ENCODE measurements around the gene L3MBTL4. TPM values are rescaled to one million over a fixed set of nuclear protein-coding genes. Genes with fewer than 3 reads are reported as not detected.

L3MBTL4 gene
- total and polyA plus RNA-seq, 8 donors, result 5.7 to 13.9 (median 6.9) TPM

DNA sequence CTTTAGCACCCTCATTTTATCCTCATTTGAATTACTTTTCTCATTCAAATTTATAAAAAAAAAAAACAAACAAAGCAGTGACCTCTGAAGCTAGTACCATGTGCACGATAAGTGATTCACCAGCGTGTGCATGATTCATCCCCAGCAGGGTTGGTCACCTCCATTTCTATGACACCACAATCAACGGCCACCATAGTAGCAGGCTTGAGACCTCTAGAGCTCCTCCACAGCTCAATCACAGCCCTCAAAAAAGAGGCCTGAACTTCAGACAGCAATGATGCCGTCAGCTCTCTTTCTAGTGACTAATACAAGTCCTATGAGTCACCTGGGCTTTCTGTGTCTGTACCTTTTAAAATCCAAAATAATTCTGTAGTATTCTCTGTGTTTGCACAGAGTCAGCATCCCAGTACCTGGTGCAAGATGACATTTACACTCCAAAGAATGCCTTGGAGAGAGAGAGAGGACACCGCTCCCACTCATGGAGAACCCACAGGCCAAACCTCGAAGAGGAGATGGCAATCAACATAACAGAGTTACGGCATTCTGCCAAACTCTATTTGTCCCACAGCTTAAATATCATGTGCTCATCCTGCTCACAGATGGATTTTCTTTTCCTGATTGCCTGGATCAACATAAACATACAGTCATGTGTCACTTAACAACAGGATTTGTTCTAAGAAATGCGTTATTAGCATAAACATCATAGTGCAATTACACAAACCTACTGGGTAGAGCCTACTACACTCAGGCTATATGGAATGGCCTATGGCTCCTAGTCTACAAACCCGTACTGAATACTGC lies 58.7 kb downstream of the L3MBTL4 start:
- no peak overlapping the region for H3K27ac ChIP-seq
- H3K4me3 ChIP-seq, result no peak overlapping the region
- no peaks in the 10 kb centered on the region for H3K27me3 ChIP-seq
- TF ChIP-seq, protein P1, sequence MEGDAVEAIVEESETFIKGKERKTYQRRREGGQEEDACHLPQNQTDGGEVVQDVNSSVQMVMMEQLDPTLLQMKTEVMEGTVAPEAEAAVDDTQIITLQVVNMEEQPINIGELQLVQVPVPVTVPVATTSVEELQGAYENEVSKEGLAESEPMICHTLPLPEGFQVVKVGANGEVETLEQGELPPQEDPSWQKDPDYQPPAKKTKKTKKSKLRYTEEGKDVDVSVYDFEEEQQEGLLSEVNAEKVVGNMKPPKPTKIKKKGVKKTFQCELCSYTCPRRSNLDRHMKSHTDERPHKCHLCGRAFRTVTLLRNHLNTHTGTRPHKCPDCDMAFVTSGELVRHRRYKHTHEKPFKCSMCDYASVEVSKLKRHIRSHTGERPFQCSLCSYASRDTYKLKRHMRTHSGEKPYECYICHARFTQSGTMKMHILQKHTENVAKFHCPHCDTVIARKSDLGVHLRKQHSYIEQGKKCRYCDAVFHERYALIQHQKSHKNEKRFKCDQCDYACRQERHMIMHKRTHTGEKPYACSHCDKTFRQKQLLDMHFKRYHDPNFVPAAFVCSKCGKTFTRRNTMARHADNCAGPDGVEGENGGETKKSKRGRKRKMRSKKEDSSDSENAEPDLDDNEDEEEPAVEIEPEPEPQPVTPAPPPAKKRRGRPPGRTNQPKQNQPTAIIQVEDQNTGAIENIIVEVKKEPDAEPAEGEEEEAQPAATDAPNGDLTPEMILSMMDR (IDR thresholded peaks at IDR 0.05), result no peak
- H3K9me3 ChIP-seq, result peaks cover 0 to 4% of the 10 kb centered on the region in 2 donors
- intact Hi-C loops (cut with DNase I), result no loop called here
- H3K36me3 ChIP-seq, result no peaks in the 10 kb centered on the region
- H3K4me1 ChIP-seq, result no peaks in the 10 kb centered on the region
- peak; percentile 71 for ATAC-seq
- DNase-seq, result no peak

DNA sequence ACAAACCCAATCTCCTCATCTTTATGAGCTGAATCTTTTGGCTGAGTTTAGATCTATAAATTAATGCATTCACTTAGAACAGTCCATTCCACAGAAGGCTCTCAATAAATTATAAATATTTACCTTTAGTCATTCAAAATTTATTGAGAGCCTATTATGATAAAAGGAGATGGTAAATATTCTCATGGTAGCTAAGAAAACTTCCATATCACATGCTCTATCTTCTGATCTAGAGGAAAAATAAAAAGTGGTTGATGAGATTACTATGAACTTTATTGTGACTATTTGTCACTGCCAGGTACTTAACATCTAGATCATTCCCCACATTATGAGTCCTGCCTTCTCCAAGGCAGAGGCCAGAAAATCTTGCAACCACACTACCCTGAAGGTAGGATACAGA lies 62.4 kb downstream of the L3MBTL4 start:
- peak; percentile 39 for ATAC-seq
- intact Hi-C loops (cut with DNase I), result no loop called here

DNA sequence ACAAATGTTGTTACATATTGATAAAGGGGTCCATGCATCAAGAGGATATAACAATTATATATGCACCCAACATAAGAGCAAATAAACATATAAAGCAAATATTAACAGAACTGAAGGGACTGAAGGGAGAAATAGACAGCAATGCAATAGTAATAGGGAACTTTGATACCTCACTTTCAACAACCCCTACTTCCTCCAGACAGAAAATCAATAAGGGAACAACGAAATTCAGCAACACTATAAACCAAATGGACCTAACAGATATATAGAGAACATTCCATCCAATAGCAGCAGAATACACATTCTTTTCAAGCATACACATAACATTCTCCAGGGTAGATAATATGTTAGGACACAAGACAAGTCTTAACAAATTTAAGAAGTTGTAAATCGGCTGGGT lies 71.7 kb downstream of the L3MBTL4 start:
- H3K27me3 ChIP-seq, result no peaks in the 10 kb centered on the region
- ATAC-seq, result no peak
- TF ChIP-seq, protein P1 (IDR thresholded peaks at IDR 0.05), result no peak
- H3K36me3 ChIP-seq, result no peaks in the 10 kb centered on the region
- no peak for DNase-seq
- H3K4me3 ChIP-seq, result no peak overlapping the region
- intact Hi-C loops (cut with DNase I), result no loop called here
- H3K27ac ChIP-seq, result no peak overlapping the region
- peaks cover 0 to 40% of the 10 kb centered on the region in 2 donors for H3K9me3 ChIP-seq
- H3K4me1 ChIP-seq, result no peaks in the 10 kb centered on the region

More for the DNA sequence above, 62.4 kb downstream of the L3MBTL4 start:
- Histone ChIP-seq H3K27me3 (no peaks in the 10 kb centered on the region), H3K4me1 (no peaks in the 10 kb centered on the region), H3K4me3 (no peak overlapping the region), H3K9me3 (peaks cover 0 to 7% of the 10 kb centered on the region in 2 donors), H3K27ac (no peak overlapping the region), H3K36me3 (no peaks in the 10 kb centered on the region)
- DNase-seq, result no peak
- TF ChIP-seq, protein P1 (IDR thresholded peaks at IDR 0.05), result no peak

- H3K4me1 ChIP-seq, result no peaks in the 10 kb centered on the region
- no peak overlapping the region for H3K4me3 ChIP-seq
- peaks cover 0 to 40% of the 10 kb centered on the region in 2 donors for H3K9me3 ChIP-seq
- no peak overlapping the region for H3K27ac ChIP-seq
- no peaks in the 10 kb centered on the region for H3K36me3 ChIP-seq
- no peak for ATAC-seq
- no peak for DNase-seq
- intact Hi-C loops (cut with DNase I), result no loop called here
- no peaks in the 10 kb centered on the region for H3K27me3 ChIP-seq
- TF ChIP-seq, protein P1 (IDR thresholded peaks at IDR 0.05), result no peak
Measured at GRCh38 chr18:6341709-6342108, 73.0 kb downstream of the L3MBTL4 start.

GRCh38 chr18:6341303-6341702 lies 73.4 kb downstream of the L3MBTL4 start:
- no peak for ATAC-seq
- intact Hi-C loops (cut with DNase I), result no loop called here
- Histone ChIP-seq H3K4me1 (no peaks in the 10 kb centered on the region), H3K27ac (no peak overlapping the region), H3K36me3 (no peaks in the 10 kb centered on the region), H3K27me3 (no peaks in the 10 kb centered on the region), H3K4me3 (no peak overlapping the region), H3K9me3 (peaks cover 0 to 42% of the 10 kb centered on the region in 2 donors)
- no peak for DNase-seq
- TF ChIP-seq, protein P1 (IDR thresholded peaks at IDR 0.05), result no peak

Measured in left lung (tissue), 10 donors.